ENCODE data around the gene HES7.
A peak's percentile ranks its signal among the peaks of the same experiment; 100 is the strongest.

HES7 gene

GRCh38 chr17:8137645-8138373 lies 13.9 kb upstream of the HES7 start:
- no peak for TF ChIP-seq Cebpa-rat (IDR thresholded peaks at IDR 0.05)
- Histone ChIP-seq H3K4me1 (peaks cover 19 to 28% (median 22%) of the 10 kb centered on the region in 10 experiments), H3K9ac (peak overlapping the region; percentile 60 to 82 (median 72)), H3K27me3 (no peaks in the 10 kb centered on the region), H3K4me2 (peak overlapping the region; percentile 82 to 98 (median 94)), H3K36me3 (peaks cover 27 to 34% (median 31%) of the 10 kb centered on the region in 11 experiments), H4K20me1 (peaks cover 0 to 39% (median 22%) of the 10 kb centered on the region in 11 experiments; a peak in 15 of 22 replicates), H3K9me3 (replicated peaks in 1 of 11) (no peaks in the 10 kb centered on the region), H3K4me3 (peak overlapping the region; percentile 49 to 70 (median 62)), H3K27ac (peak overlapping the region in 9 of 11 experiments; percentile 2 to 74 (median 27); a peak in 10 of 22 replicates)

- TF ChIP-seq Cebpa-rat (IDR thresholded peaks at IDR 0.05), result no peak
- Histone ChIP-seq H3K27me3 (peaks cover 5 to 24% (median 15%) of the 10 kb centered on the region in 11 experiments; a peak in 21 of 22 replicates), H4K20me1 (peaks cover 0 to under 1% (median 0%) of the 10 kb centered on the region in 11 experiments; a peak in 1 of 22 replicates), H3K36me3 (no peaks in the 10 kb centered on the region), H3K9ac (peak overlapping the region in 1 of 11 experiments; percentile 45; a peak in 1 of 22 replicates), H3K27ac (no peak overlapping the region), H3K4me1 (peaks cover 12 to 16% (median 13%) of the 10 kb centered on the region in 10 experiments), H3K4me3 (no peak overlapping the region), H3K4me2 (no peak overlapping the region), H3K9me3 (replicated peaks in 1 of 11) (no peaks in the 10 kb centered on the region)
Measured at GRCh38 chr17:8133941-8134340, 10.0 kb upstream of the HES7 start.

GRCh38 chr17:8133399-8133798 lies 9.5 kb upstream of the HES7 start:
- no peaks in the 10 kb centered on the region for H4K20me1 ChIP-seq
- TF ChIP-seq Cebpa-rat (IDR thresholded peaks at IDR 0.05), result no peak
- no peak overlapping the region for H3K27ac ChIP-seq
- H3K9me3 ChIP-seq (replicated peaks in 1 of 11), result no peaks in the 10 kb centered on the region
- peaks cover 12 to 15% (median 13%) of the 10 kb centered on the region in 10 experiments for H3K4me1 ChIP-seq
- H3K4me3 ChIP-seq, result no peak overlapping the region
- H3K9ac ChIP-seq, result peak overlapping the region in 1 of 11 experiments; percentile 45; a peak in 1 of 22 replicates
- no peaks in the 10 kb centered on the region for H3K36me3 ChIP-seq
- peaks cover 5 to 29% (median 21%) of the 10 kb centered on the region in 11 experiments; a peak in 21 of 22 replicates for H3K27me3 ChIP-seq
- H3K4me2 ChIP-seq, result no peak overlapping the region

- Histone ChIP-seq H3K27ac (no peak overlapping the region), H3K4me3 (no peak overlapping the region), H3K4me1 (peaks cover 4 to 8% (median 6%) of the 10 kb centered on the region in 10 experiments; a peak in 19 of 20 replicates), H3K4me2 (no peak overlapping the region), H3K9me3 (replicated peaks in 1 of 11) (no peaks in the 10 kb centered on the region), H4K20me1 (no peaks in the 10 kb centered on the region), H3K36me3 (no peaks in the 10 kb centered on the region), H3K9ac (no peak overlapping the region), H3K27me3 (peaks cover 5 to 43% (median 35%) of the 10 kb centered on the region in 11 experiments; a peak in 21 of 22 replicates)
- no peak for TF ChIP-seq Cebpa-rat (IDR thresholded peaks at IDR 0.05)
Measured at GRCh38 chr17:8131844-8132441, 8.0 kb upstream of the HES7 start.

- Histone ChIP-seq H3K9me3 (replicated peaks in 1 of 11) (no peaks in the 10 kb centered on the region), H3K4me2 (no peak overlapping the region), H4K20me1 (peaks cover 0 to 22% (median 21%) of the 10 kb centered on the region in 11 experiments; a peak in 20 of 22 replicates), H3K27me3 (peaks cover 28 to 76% (median 59%) of the 10 kb centered on the region in 11 experiments), H3K4me3 (no peak overlapping the region), H3K27ac (no peak overlapping the region), H3K4me1 (peaks cover 28 to 36% (median 32%) of the 10 kb centered on the region in 10 experiments), H3K36me3 (no peaks in the 10 kb centered on the region), H3K9ac (no peak overlapping the region)
- no peak for TF ChIP-seq Cebpa-rat (IDR thresholded peaks at IDR 0.05)
Measured at GRCh38 chr17:8128125-8128784, 4.3 kb upstream of the HES7 start.

- Histone ChIP-seq H3K4me1 (peaks cover 36 to 52% (median 44%) of the 10 kb centered on the region in 10 experiments), H3K4me2 (peak overlapping the region; percentile 91 to 100 (median 99)), H3K27me3 (peaks cover 45 to 93% (median 76%) of the 10 kb centered on the region in 11 experiments), H3K4me3 (peak overlapping the region; percentile 57 to 79 (median 69)), H4K20me1 (peaks cover 0 to 39% (median 33%) of the 10 kb centered on the region in 11 experiments; a peak in 20 of 22 replicates), H3K9ac (peak overlapping the region; percentile 57 to 75 (median 68); a peak in 20 of 22 replicates), H3K27ac (peak overlapping the region in 3 of 11 experiments; percentile 16 to 36 (median 32); a peak in 3 of 22 replicates), H3K36me3 (no peaks in the 10 kb centered on the region), H3K9me3 (replicated peaks in 1 of 11) (no peaks in the 10 kb centered on the region)
- no peak for TF ChIP-seq Cebpa-rat (IDR thresholded peaks at IDR 0.05)
Measured at GRCh38 chr17:8126491-8127066, 2.7 kb upstream of the HES7 start.

- peak overlapping the region in 2 of 11 experiments; percentile 18 to 25; a peak in 2 of 22 replicates for H3K27ac ChIP-seq
- no peaks in the 10 kb centered on the region for H3K9me3 ChIP-seq (replicated peaks in 1 of 11)
- no peaks in the 10 kb centered on the region for H3K36me3 ChIP-seq
- TF ChIP-seq Cebpa-rat (IDR thresholded peaks at IDR 0.05), result no peak
- H3K4me2 ChIP-seq, result peak overlapping the region; percentile 91 to 100 (median 99)
- H3K9ac ChIP-seq, result peak overlapping the region; percentile 54 to 75 (median 67); a peak in 20 of 22 replicates
- H3K27me3 ChIP-seq, result peaks cover 50 to 93% (median 81%) of the 10 kb centered on the region in 11 experiments
- peaks cover 0 to 41% (median 33%) of the 10 kb centered on the region in 11 experiments; a peak in 20 of 22 replicates for H4K20me1 ChIP-seq
- peaks cover 38 to 55% (median 46%) of the 10 kb centered on the region in 10 experiments for H3K4me1 ChIP-seq
- peak overlapping the region; percentile 57 to 79 (median 69) for H3K4me3 ChIP-seq
Measured at GRCh38 chr17:8125947-8126490, 2.1 kb upstream of the HES7 start.

Data from BLaER1 treated with 17β-estradiol and CSF1 and Interleukin-3, amounts not matched to agents 10 nM and 100 nM (cell line).